Measurements from ENCODE around the gene OSBPL5. TPM values are rescaled to one million over a fixed set of nuclear protein-coding genes. Genes with fewer than 3 reads are reported as not detected.
A peak's percentile ranks its signal among the peaks of the same experiment; 100 is the strongest.

The OSBPL5 gene
- total RNA-seq, 1 donor, result 49.7 TPM

DNA sequence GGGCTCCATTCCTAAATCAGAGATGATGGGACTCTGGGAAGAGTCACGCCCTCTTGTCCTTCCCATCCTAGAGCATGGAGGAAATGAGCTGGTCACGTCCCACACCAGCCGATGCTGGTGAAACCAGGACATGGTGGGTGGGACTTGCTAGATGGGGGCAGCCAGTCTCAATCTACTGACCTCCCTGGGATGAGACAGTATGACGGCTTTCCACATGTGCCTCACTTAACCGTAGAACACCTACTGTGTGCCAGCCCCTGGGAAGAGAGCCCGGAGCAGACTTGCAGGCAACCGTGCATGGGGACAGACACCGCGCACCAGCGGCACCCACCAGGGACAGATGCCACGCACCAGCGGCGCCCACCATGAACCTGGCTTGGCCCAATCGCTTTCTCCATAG is 3.8 kb downstream of the OSBPL5 start:
- TF ChIP-seq, protein P1, sequence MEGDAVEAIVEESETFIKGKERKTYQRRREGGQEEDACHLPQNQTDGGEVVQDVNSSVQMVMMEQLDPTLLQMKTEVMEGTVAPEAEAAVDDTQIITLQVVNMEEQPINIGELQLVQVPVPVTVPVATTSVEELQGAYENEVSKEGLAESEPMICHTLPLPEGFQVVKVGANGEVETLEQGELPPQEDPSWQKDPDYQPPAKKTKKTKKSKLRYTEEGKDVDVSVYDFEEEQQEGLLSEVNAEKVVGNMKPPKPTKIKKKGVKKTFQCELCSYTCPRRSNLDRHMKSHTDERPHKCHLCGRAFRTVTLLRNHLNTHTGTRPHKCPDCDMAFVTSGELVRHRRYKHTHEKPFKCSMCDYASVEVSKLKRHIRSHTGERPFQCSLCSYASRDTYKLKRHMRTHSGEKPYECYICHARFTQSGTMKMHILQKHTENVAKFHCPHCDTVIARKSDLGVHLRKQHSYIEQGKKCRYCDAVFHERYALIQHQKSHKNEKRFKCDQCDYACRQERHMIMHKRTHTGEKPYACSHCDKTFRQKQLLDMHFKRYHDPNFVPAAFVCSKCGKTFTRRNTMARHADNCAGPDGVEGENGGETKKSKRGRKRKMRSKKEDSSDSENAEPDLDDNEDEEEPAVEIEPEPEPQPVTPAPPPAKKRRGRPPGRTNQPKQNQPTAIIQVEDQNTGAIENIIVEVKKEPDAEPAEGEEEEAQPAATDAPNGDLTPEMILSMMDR (IDR thresholded peaks at IDR 0.05; ENCODE audit: insufficient read depth, low read depth, low read length), result no peak
- peak overlapping the region; percentile 67 for H3K4me3 ChIP-seq (ENCODE audit: low read depth, low read length)
- DNase-seq (ENCODE audit: low read depth), result no peak

- TF ChIP-seq, protein P1 (IDR thresholded peaks at IDR 0.05; ENCODE audit: insufficient read depth, low read depth, low read length), result no peak
- peak; percentile 95 for DNase-seq (ENCODE audit: low read depth)
- peak overlapping the region; percentile 67 for H3K4me3 ChIP-seq (ENCODE audit: low read depth, low read length)
Observed at GRCh38 chr11:3160252-3161031, 4.7 kb downstream of the OSBPL5 start.

- TF ChIP-seq, protein P1 (IDR thresholded peaks at IDR 0.05; ENCODE audit: insufficient read depth, low read depth, low read length), result no peak
- DNase-seq (ENCODE audit: low read depth), result no peak
- H3K4me3 ChIP-seq (ENCODE audit: low read depth, low read length), result peak overlapping the region; percentile 67
Observed at GRCh38 chr11:3159296-3160190, 5.6 kb downstream of the OSBPL5 start.

DNA sequence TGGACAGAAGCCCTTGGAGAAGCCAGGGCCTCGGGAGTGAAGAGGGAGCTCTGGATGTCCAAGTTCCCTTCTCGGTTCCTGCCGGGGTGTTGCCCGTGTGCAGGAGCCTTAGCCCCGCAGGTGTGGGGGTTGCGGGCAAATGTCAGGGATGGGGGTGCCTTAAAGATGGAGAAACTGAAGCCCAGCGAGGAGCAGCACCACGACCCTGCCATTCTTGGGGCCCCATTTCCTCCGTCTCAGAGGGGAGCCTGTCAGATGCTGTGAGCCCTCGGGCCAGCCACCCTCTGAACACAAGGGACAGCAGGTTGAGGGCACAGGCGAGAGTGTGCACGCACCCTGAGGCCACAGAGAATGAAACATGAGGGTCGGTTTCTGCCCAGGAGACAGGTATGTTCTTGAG is 6.3 kb downstream of the OSBPL5 start:
- TF ChIP-seq, protein P1 (IDR thresholded peaks at IDR 0.05; ENCODE audit: insufficient read depth, low read depth, low read length), result no peak
- DNase-seq (ENCODE audit: low read depth), result no peak
- H3K4me3 ChIP-seq (ENCODE audit: low read depth, low read length), result no peak overlapping the region

DNA sequence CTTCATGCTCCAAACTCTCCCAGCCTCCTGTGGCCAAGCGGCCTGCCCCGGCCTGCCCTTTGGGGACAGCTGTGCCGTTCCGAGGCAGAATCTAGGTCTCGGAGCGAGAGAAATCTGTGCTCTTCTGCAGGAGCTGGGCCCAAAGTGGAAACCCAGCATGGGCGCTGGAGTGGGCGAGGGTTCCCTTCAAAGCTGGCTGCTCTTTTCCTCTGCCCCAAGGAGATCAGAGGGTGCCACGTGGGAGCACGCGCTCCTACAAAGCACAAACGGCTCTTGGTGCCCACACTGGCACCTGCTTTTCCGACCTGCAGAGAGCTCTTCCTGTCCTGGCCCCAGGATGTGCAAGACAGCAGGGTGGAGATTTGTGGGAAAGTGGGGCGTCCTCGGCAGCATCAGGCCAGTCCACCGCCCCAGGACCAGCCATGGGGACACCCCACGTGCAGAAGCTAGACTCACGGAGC is 6.9 kb downstream of the OSBPL5 start:
- TF ChIP-seq, protein P1 (IDR thresholded peaks at IDR 0.05; ENCODE audit: insufficient read depth, low read depth, low read length), result no peak
- DNase-seq (ENCODE audit: low read depth), result no peak
- H3K4me3 ChIP-seq (ENCODE audit: low read depth, low read length), result no peak overlapping the region

GRCh38 chr11:3157381-3158130 is 7.6 kb downstream of the OSBPL5 start:
- TF ChIP-seq, protein P1 (IDR thresholded peaks at IDR 0.05; ENCODE audit: insufficient read depth, low read depth, low read length), result no peak
- no peak for DNase-seq (ENCODE audit: low read depth)
- no peak overlapping the region for H3K4me3 ChIP-seq (ENCODE audit: low read depth, low read length)

Data from fibroblast of villous mesenchyme (primary cell).